Placental pericyte (primary cell): Measurements from ENCODE around the gene POLR1F. TPM values are rescaled to one million over a fixed set of nuclear protein-coding genes. Genes with fewer than 3 reads are reported as not detected.

Experiments
- small RNA-seq: library from RNA; depleted of rRNA; stranded (forward); fragments of <200 nt; gene quantifications from one replicate; pipeline ENCODE3, GENCODE V24; 2012; ENCODE audit warnings: low replicate concordance
- total RNA-seq: library from RNA; depleted of rRNA; stranded (reverse); fragments of >200 nt; gene quantifications from 2 replicates; pipeline ENCODE4 v1.2.3, GENCODE V29; 2012

Gene POLR1F
- total RNA-seq = 10.7 and 24.1 TPM in 2 replicates

GRCh38 chr7:19708397-19709248 is at the start of gene POLR1F:
Gene POLR1F, minus strand, starts transcription at chr7:19709037. Its CDS starts 21 bp downstream, at chr7:19709016.

Small RNA genes within 50 kb of the gene (small RNA-seq; reads per million reads assigned to genes)
- 0.65 reads per million, percentile 28 among the genes with 10 or more reads in this experiment for gene MIR3146

Other genes with a start within 250 kb of the POLR1F start
- not detected in 2 replicates for gene TMEM196, start 64.6 kb upstream of the POLR1F start, total RNA-seq